ENCODE results near the gene PTEN.
"Not testable (repeated sequence)": the region's sequence is repeated elsewhere in the genome, so short reads cannot be mapped to it uniquely, and the experiment has no call there.

Gene PTEN

DNA sequence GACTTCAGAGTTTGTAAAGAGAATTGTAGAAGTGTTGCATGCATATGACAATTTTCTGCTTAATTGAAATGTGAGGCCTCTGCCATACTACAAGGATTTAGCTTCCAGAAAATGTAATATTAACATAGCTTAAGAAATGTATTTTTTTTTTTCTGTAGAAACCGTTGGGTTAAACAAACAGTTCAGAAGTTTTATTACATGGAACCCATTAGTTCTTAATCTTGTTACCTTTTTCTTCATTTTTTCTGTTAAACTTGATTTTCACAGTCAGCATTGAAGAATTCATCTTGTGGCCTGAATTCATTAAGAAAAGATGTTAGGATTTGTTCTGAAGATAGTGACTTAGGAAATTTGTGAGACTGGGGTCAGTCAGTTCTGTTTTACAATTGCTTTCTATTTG, 4.9 kb downstream of the PTEN start:
- TF ChIP-seq, protein P1, sequence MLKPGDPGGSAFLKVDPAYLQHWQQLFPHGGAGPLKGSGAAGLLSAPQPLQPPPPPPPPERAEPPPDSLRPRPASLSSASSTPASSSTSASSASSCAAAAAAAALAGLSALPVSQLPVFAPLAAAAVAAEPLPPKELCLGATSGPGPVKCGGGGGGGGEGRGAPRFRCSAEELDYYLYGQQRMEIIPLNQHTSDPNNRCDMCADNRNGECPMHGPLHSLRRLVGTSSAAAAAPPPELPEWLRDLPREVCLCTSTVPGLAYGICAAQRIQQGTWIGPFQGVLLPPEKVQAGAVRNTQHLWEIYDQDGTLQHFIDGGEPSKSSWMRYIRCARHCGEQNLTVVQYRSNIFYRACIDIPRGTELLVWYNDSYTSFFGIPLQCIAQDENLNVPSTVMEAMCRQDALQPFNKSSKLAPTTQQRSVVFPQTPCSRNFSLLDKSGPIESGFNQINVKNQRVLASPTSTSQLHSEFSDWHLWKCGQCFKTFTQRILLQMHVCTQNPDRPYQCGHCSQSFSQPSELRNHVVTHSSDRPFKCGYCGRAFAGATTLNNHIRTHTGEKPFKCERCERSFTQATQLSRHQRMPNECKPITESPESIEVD (tag by site-specific recombination; IDR thresholded peaks at IDR 0.05), result peak; percentile 96
- TF ChIP-seq ZNF830 (tag by site-specific recombination; IDR thresholded peaks at IDR 0.05; ENCODE audit: low read depth), result no peak
- POLR2A ChIA-PET, result no interaction called here
- CTCF ChIA-PET, result no interaction called here

DNA sequence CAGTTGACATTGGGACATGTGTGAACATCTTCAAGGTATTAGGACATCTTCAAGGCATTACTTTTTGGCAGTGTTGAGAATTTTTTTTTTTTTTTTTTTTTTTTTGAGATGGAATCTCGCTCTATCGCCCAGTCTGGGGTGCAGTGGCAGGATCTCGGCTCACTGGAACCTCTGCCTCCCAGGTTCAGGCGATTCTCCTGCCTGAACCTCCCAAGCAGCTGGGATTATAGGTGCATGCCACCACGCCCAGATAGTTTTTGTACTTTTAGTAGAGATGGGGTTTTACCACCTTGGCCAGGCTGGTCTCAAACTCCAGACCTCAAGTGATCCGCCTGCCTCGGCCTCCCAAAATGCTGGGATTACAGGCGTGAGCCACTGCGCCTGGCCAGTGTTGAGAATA, 5.7 kb downstream of the PTEN start:
- ChIA-PET CTCF (interaction anchor here (0.6 kb wide), 1 partner anchor 208 kb away, joined by 3 read pairs; no protein-coding TSS in a partner anchor), POLR2A (interaction anchor here (0.9 kb wide), 1 partner anchor 22 kb away, joined by 9 read pairs; no protein-coding TSS in a partner anchor)
- TF ChIP-seq GLIS1 (tag by site-specific recombination; IDR thresholded peaks at IDR 0.05) (peak; percentile 11; the same call in 1 of the 2 replicates), ZNF121 (tag by site-specific recombination; IDR thresholded peaks at IDR 0.05) (peak; percentile 80)
- TF ChIP-seq, protein P2, sequence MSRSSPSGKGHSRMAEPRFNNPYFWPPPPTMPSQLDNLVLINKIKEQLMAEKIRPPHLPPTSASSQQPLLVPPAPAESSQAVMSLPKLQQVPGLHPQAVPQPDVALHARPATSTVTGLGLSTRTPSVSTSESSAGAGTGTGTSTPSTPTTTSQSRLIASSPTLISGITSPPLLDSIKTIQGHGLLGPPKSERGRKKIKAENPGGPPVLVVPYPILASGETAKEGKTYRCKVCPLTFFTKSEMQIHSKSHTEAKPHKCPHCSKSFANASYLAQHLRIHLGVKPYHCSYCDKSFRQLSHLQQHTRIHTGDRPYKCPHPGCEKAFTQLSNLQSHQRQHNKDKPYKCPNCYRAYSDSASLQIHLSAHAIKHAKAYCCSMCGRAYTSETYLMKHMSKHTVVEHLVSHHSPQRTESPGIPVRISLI (tag by site-specific recombination; IDR thresholded peaks at IDR 0.05), result 0 out of 2 replicates have a peak, but pooled peaks have one; percentile 58
- not testable (repeated sequence) for H3K36me3 ChIP-seq (ENCODE audit: control insufficient read depth in 2 of 2, insufficient read depth in 1 of 2, low read length in 2 of 2); H3K27ac ChIP-seq (ENCODE audit: extremely low read depth, low read depth, low read length); H3K9me3 ChIP-seq (ENCODE audit: control insufficient read depth, insufficient read depth, low read depth, low read length); H3K4me3 ChIP-seq (ENCODE audit: low read depth, low read length)
- peaks cover 15% of the 10 kb centered on the region; the same call in 1 of the 2 replicates for H3K4me1 ChIP-seq (ENCODE audit: control insufficient read depth, insufficient read depth, low read length)

More for the DNA sequence above, 4.9 kb downstream of the PTEN start:
- Histone ChIP-seq H3K4me3 (ENCODE audit: low read depth, low read length) (peak overlapping the region; percentile 12; the same call in 1 of the 2 replicates), H3K36me3 (ENCODE audit: control insufficient read depth in 2 of 2, insufficient read depth in 1 of 2, low read length in 2 of 2) (no peaks in the 10 kb centered on the region), H3K27ac (ENCODE audit: extremely low read depth, low read depth, low read length) (no peak overlapping the region), H3K4me1 (ENCODE audit: control insufficient read depth, insufficient read depth, low read length) (peaks cover 14% of the 10 kb centered on the region; the same call in 1 of the 2 replicates), H3K9me3 (ENCODE audit: control insufficient read depth, insufficient read depth, low read depth, low read length) (no peaks in the 10 kb centered on the region)

DNA sequence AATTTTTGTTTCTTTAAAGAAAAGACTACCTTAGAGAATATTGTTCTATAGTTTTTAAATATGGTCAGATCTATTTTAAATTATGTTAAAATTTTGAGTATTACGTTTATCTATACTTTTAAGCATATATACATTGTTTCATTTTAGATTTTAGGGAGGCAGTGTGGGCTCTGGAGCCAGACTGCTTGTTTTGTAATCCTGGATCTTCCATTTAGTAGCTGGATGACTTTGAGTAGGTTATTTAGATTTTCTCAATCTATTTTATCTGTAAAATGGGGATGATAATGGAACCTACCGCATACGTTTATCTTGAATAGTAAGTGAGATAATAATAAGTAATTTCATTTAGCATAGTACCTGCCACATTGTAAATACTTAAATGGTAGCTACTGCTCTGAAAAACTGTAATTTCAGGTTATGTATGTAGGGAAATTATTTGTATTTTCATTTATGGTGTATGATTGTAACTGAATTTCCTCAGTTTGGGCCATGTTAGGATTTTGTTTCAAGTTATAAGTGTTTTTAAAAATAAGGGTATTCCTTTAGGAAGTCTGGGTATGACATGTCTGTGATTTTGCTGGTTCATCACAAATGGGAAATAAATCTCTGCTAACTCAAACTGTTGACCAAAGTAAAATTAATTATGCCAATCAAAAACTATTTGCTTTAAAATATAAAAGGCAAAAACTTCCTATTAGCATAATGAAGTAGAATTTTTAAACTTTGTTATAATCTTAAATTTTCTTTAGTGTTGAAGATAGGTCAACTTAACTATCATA, 6.5 kb downstream of the PTEN start:
- no peaks in the 10 kb centered on the region for H3K9me3 ChIP-seq (ENCODE audit: control insufficient read depth, insufficient read depth, low read depth, low read length)
- H3K27ac ChIP-seq (ENCODE audit: extremely low read depth, low read depth, low read length), result no peak overlapping the region
- ChIA-PET POLR2A (interaction anchor here (0.9 kb wide), 1 partner anchor 21 kb away, joined by 9 read pairs; no protein-coding TSS in a partner anchor), CTCF (interaction anchor here (0.6 kb wide), 1 partner anchor 209 kb away, joined by 3 read pairs; no protein-coding TSS in a partner anchor)
- no peak overlapping the region for H3K4me3 ChIP-seq (ENCODE audit: low read depth, low read length)
- peaks cover 17% of the 10 kb centered on the region; the same call in 1 of the 2 replicates for H3K4me1 ChIP-seq (ENCODE audit: control insufficient read depth, insufficient read depth, low read length)
- TF ChIP-seq, protein P3, sequence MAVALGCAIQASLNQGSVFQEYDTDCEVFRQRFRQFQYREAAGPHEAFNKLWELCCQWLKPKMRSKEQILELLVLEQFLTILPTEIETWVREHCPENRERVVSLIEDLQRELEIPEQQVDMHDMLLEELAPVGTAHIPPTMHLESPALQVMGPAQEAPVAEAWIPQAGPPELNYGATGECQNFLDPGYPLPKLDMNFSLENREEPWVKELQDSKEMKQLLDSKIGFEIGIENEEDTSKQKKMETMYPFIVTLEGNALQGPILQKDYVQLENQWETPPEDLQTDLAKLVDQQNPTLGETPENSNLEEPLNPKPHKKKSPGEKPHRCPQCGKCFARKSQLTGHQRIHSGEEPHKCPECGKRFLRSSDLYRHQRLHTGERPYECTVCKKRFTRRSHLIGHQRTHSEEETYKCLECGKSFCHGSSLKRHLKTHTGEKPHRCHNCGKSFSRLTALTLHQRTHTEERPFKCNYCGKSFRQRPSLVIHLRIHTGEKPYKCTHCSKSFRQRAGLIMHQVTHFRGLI (tag by site-specific recombination; IDR thresholded peaks at IDR 0.05), result no peak
- no peak for TF ChIP-seq ZBTB20 (tag by site-specific recombination; IDR thresholded peaks at IDR 0.05)
- TF ChIP-seq, protein P1 (tag by site-specific recombination; IDR thresholded peaks at IDR 0.05), result peak; percentile 23; the same call in 1 of the 2 replicates
- H3K36me3 ChIP-seq (ENCODE audit: control insufficient read depth in 2 of 2, insufficient read depth in 1 of 2, low read length in 2 of 2), result no peaks in the 10 kb centered on the region

DNA sequence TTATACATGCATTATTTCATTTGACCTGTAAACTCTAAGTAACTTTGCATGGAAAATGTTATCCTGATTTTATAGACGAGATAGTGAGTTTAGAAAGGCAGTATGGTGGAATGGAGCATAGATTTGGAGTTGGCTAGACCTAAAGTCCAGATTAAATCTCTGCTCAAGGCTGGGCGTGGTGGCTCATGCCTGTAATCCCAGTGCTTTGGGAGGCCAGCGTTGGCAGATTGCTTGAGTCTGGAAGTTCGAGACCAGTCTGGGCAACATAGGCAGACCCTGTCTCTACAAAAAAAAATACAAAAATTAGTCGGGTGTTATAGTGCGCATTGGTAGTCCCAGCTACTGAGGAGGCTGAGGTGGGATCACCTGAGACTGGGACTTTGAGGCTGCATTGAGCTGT, 9.4 kb downstream of the PTEN start:
- POLR2A ChIA-PET, result interaction anchor here (2.8 kb wide), 1 partner anchor 10 kb away, joined by 17 read pairs; the partner anchor contains the start of genes KLLN and PTEN
- Histone ChIP-seq H3K36me3 (ENCODE audit: control insufficient read depth in 2 of 2, insufficient read depth in 1 of 2, low read length in 2 of 2) (no peaks in the 10 kb centered on the region; a peak in 1 of 3 replicates), H3K27ac (ENCODE audit: extremely low read depth, low read depth, low read length) (no peak overlapping the region), H3K4me1 (ENCODE audit: control insufficient read depth, insufficient read depth, low read length) (peaks cover 23% of the 10 kb centered on the region), H3K9me3 (ENCODE audit: control insufficient read depth, insufficient read depth, low read depth, low read length) (no peaks in the 10 kb centered on the region), H3K4me3 (ENCODE audit: low read depth, low read length) (no peak overlapping the region)
- CTCF ChIA-PET, result interaction anchor here (0.7 to 1.0 kb wide), 3 partner anchors 143 to 810 kb away, joined by 3 to 4 read pairs (median 3); no protein-coding TSS in a partner anchor
- TF ChIP-seq ZFP37 (tag by site-specific recombination; IDR thresholded peaks at IDR 0.05), result no peak
- TF ChIP-seq RBAK (tag by site-specific recombination; IDR thresholded peaks at IDR 0.05), result no peak
- TF ChIP-seq ZNF621 (tag by site-specific recombination; IDR thresholded peaks at IDR 0.05), result no peak
- TF ChIP-seq ZNF521 (tag by site-specific recombination; IDR thresholded peaks at IDR 0.05), result no peak
- no peak for TF ChIP-seq GLIS1 (tag by site-specific recombination; IDR thresholded peaks at IDR 0.05)
- no peak for TF ChIP-seq ZNF302 (tag by site-specific recombination; IDR thresholded peaks at IDR 0.05; ENCODE audit: low read depth)
- TF ChIP-seq, protein P4, sequence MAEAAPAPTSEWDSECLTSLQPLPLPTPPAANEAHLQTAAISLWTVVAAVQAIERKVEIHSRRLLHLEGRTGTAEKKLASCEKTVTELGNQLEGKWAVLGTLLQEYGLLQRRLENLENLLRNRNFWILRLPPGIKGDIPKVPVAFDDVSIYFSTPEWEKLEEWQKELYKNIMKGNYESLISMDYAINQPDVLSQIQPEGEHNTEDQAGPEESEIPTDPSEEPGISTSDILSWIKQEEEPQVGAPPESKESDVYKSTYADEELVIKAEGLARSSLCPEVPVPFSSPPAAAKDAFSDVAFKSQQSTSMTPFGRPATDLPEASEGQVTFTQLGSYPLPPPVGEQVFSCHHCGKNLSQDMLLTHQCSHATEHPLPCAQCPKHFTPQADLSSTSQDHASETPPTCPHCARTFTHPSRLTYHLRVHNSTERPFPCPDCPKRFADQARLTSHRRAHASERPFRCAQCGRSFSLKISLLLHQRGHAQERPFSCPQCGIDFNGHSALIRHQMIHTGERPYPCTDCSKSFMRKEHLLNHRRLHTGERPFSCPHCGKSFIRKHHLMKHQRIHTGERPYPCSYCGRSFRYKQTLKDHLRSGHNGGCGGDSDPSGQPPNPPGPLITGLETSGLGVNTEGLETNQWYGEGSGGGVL (tag by site-specific recombination; IDR thresholded peaks at IDR 0.05), result no peak
- no peak for TF ChIP-seq ZNF324 (tag by site-specific recombination; IDR thresholded peaks at IDR 0.05)
- no peak for TF ChIP-seq ZNF391 (tag by site-specific recombination; IDR thresholded peaks at IDR 0.05; ENCODE audit: borderline replicate concordance, low read depth)

Measured in HEK293 (cell line).